Measurements from ENCODE around the gene WDR90.

GRCh38 chr16:678858-679813 lies 30.0 kb downstream of the WDR90 start:
- TF ChIP-seq CTCF (conservative IDR thresholded peaks at IDR 0.05; ENCODE audit: low read length) (no peak), EZH2phosphoT487 (IDR thresholded peaks at IDR 0.05; ENCODE audit: borderline replicate concordance) (no peak)
